Retina (tissue), 1 donor: ENCODE measurements around the gene BCOR.

ENCODE experiments used
- DNase-seq: peaks from one replicate; pipeline ENCODE4 v3.0.0-alpha.2; 2016

Gene BCOR

GRCh38 chrX:40111868-40112267, 14.1 kb upstream of the BCOR start:
- no peak for DNase-seq

- DNase-seq: peak; percentile 42
Observed at GRCh38 chrX:40109288-40110008, 11.7 kb upstream of the BCOR start.

GRCh38 chrX:40108959-40109287, 11.2 kb upstream of the BCOR start:
- no peak for DNase-seq

- peak; percentile 78 for DNase-seq
Observed at GRCh38 chrX:40108162-40108958, 10.6 kb upstream of the BCOR start.

- peak; percentile 79 for DNase-seq
Observed at GRCh38 chrX:40107291-40108161, 9.8 kb upstream of the BCOR start.

- DNase-seq: peak; percentile 77
Observed at GRCh38 chrX:40106676-40107290, 9.0 kb upstream of the BCOR start.

GRCh38 chrX:40105835-40106675, 8.3 kb upstream of the BCOR start:
- no peak for DNase-seq

- peak; percentile 81 for DNase-seq
Observed at GRCh38 chrX:40104985-40105834, 7.5 kb upstream of the BCOR start.

- DNase-seq: no peak
Observed at GRCh38 chrX:40104630-40104984, 6.8 kb upstream of the BCOR start.

- peak; percentile 25 for DNase-seq
Observed at GRCh38 chrX:40103565-40104323, 6.0 kb upstream of the BCOR start.

GRCh38 chrX:40102393-40103381, 4.9 kb upstream of the BCOR start:
- DNase-seq: peak; percentile 49

GRCh38 chrX:40101430-40101802, 3.7 kb upstream of the BCOR start:
- peak; percentile 38 for DNase-seq

- DNase-seq: peak; percentile 48
Observed at GRCh38 chrX:40100537-40101429, 3.0 kb upstream of the BCOR start.

GRCh38 chrX:40100141-40100536, 2.4 kb upstream of the BCOR start:
- peak; percentile 45 for DNase-seq

GRCh38 chrX:40099055-40099958, 1.5 kb upstream of the BCOR start:
- DNase-seq: peak; percentile 53

- DNase-seq: peak; percentile 79
Observed at GRCh38 chrX:40098264-40099054, 701 bp upstream of the BCOR start.
